ENCODE data around the gene PSMC3. TPM values are rescaled to one million over a fixed set of nuclear protein-coding genes. Genes with fewer than 3 reads are reported as not detected.

Gene PSMC3
- total RNA-seq, 1 experiment from 2014 or later: 179 TPM

DNA sequence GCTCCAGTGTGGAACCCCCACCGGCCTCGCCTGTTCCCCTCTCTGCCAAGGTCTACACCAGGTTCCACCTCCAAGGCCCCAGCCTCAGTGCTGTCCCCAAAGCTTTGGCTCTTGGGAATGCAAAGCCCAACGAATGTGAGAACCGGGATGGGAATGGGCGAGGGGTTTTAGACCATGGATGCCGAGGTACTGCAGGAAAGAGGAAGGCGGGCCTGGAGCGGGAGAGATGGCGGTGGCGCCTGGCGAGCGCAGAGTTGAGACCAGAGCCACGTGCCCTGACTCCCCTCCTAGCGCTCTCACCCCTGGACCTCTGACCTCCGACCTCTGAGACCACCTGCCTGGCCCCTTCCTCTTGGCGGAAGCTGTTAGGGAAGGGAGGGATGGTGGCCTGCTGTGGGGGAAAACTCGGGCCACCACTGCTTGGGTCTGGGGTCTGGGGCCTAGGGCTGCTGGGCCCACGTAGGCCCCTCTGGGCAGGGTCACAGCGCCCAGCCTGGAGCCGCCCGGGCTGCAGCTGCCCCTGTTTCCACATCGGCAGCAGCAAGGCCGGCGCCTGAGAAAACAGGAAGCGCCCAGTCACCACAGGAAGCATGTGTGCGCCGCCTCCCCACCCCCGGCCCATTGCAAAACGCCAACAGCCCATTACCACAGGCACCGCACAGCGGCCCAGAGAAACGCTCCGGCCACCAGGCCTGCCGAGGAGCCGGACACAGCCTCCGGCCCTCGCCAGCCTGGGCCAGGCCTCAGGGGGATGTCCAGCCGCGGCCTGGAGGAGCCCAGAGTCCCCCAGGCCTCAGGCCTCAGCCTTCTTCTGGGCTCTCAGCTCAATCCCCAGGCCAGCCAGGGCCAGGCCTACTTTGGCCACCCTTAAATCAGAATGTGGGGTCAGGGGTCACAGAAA lies 31.7 kb downstream of the PSMC3 start:
- Histone ChIP-seq H3K56ac (ENCODE audit: insufficient read length, low read depth, low read length) (no peak overlapping the region), H3K23ac (ENCODE audit: insufficient read length, low read depth, low read length) (no peak overlapping the region), H3K14ac (ENCODE audit: insufficient read depth, low read length) (no peak overlapping the region), H3K23me2 (ENCODE audit: insufficient read length, low read depth, low read length, poor library complexity, severe bottlenecking) (no peaks in the 10 kb centered on the region), H3K27ac (ENCODE audit: insufficient read length, low read depth, low read length) (no peak overlapping the region), H2BK15ac (ENCODE audit: low read depth, low read length) (no peak overlapping the region), H2BK20ac (ENCODE audit: low read depth, low read length, poor library complexity, severe bottlenecking) (no peak overlapping the region), H2AFZ (ENCODE audit: low read length) (no peak overlapping the region), H3K4me2 (ENCODE audit: insufficient read depth, insufficient read length, low read length) (no peak overlapping the region), H3K9ac (ENCODE audit: extremely low read depth, insufficient read length, low read length) (no peak overlapping the region), H3T11ph (ENCODE audit: low read length) (no peak overlapping the region), H4K8ac (replicated peaks; ENCODE audit: insufficient read length, low read depth, low read length) (no peak overlapping the region), H3K27me3 (ENCODE audit: insufficient read depth, low read length) (no peaks in the 10 kb centered on the region), H3K4me1 (ENCODE audit: insufficient read depth, low read length) (no peaks in the 10 kb centered on the region; the same call in 1 of the 2 replicates), H3K79me2 (ENCODE audit: insufficient read depth, low read length) (no peaks in the 10 kb centered on the region), H2BK5ac (ENCODE audit: insufficient read length, low read length) (no peak overlapping the region), H2BK120ac (ENCODE audit: low read depth, low read length, poor library complexity, severe bottlenecking) (no peak overlapping the region), H3K4ac (ENCODE audit: low read depth, low read length) (no peak overlapping the region), H2BK12ac (ENCODE audit: insufficient read length, low read depth, low read length) (no peak overlapping the region), H3K79me1 (ENCODE audit: insufficient read depth, low read depth, low read length, poor library complexity, severe bottlenecking) (no peaks in the 10 kb centered on the region), H4K5ac (ENCODE audit: insufficient read length, low read depth, low read length) (no peak overlapping the region), H2AK5ac (ENCODE audit: insufficient read length, low read length) (no peak overlapping the region), H4K91ac (ENCODE audit: insufficient read length, low read depth, low read length) (no peak overlapping the region), H3K9me3 (ENCODE audit: control insufficient read depth, low read depth, low read length) (no peaks in the 10 kb centered on the region), H4K20me1 (ENCODE audit: control insufficient read depth, insufficient read depth, insufficient read length) (no peaks in the 10 kb centered on the region), H3K18ac (ENCODE audit: insufficient read length, low read depth, low read length) (no peak overlapping the region)
- H3K27ac Mint-ChIP-seq: peak overlapping the region in 1 of 3 experiments; percentile 87; a peak in 3 of 7 replicates
- H3K4me1 Mint-ChIP-seq: peaks cover 11 to 15% of the 10 kb centered on the region in 2 experiments
- TF ChIP-seq, protein P1, sequence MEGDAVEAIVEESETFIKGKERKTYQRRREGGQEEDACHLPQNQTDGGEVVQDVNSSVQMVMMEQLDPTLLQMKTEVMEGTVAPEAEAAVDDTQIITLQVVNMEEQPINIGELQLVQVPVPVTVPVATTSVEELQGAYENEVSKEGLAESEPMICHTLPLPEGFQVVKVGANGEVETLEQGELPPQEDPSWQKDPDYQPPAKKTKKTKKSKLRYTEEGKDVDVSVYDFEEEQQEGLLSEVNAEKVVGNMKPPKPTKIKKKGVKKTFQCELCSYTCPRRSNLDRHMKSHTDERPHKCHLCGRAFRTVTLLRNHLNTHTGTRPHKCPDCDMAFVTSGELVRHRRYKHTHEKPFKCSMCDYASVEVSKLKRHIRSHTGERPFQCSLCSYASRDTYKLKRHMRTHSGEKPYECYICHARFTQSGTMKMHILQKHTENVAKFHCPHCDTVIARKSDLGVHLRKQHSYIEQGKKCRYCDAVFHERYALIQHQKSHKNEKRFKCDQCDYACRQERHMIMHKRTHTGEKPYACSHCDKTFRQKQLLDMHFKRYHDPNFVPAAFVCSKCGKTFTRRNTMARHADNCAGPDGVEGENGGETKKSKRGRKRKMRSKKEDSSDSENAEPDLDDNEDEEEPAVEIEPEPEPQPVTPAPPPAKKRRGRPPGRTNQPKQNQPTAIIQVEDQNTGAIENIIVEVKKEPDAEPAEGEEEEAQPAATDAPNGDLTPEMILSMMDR (conservative IDR thresholded peaks at IDR 0.05): no peak
- no peaks in the 10 kb centered on the region; a peak in 1 of 5 replicates for H3K9me3 Mint-ChIP-seq
- H3K4me3 Mint-ChIP-seq: no peak overlapping the region; a peak in 1 of 5 replicates
- no CpG with 5 or more reads among the region's 39 CpGs for WGBS (ENCODE audit: extremely low coverage, insufficient read length, low lambda C conversion rate)
- H3K27me3 Mint-ChIP-seq (ENCODE audit: low read depth): no peaks in the 10 kb centered on the region; the same call in 1 of the 2 replicates
- no peaks in the 10 kb centered on the region for H3K36me3 Mint-ChIP-seq (ENCODE audit: insufficient read depth in 1 of 3, low read depth in 3 of 3)
- peak; percentile 32 for DNase-seq
